IMR-90 (cell line): ENCODE data around the gene AP1M2. TPM values are rescaled to one million over a fixed set of nuclear protein-coding genes. Genes with fewer than 3 reads are reported as not detected.

ENCODE experiments used
- ATAC-seq: fragments of 200-7000 bp; cut with Tn5 transposase; 2 replicates; pipeline ENCODE4 v1.9.1; 2020; ENCODE audit warnings: low read depth, mild to moderate bottlenecking, moderate library complexity
- BruUV-seq: library from RNA; stranded (reverse); fragments of 400-500 nt; replicated peaks from 2 replicates; lab custom pipeline; 2021; lab: Mats Ljungman, UMichigan
- CTCF ChIA-PET: fragments of 300-600 bp; formaldehyde crosslinking; extraction: SDS; loops from one replicate; lab custom pipeline; 2021; ENCODE audit warnings: antibody characterized with exemption; lab: Yijun Ruan, JAX
- POLR2A ChIA-PET: fragments of 300-600 bp; sonication (Branson Sonifier 250); formaldehyde crosslinking; loops from one replicate; lab custom pipeline; 2022; ENCODE audit warnings: antibody characterized with exemption; ENCODE audit not compliant: unreplicated experiment; lab: Charles Lee
- DNase-seq: peaks from one replicate; pipeline ENCODE4 v3.0.0; 2013
- H2AFZ ChIP-seq: replicated peaks from 2 replicates; pipeline ENCODE3; 2013; ENCODE audit warnings: low read length, mild to moderate bottlenecking; ENCODE audit not compliant: poor library complexity
- H2AK5ac ChIP-seq: 2 replicates; pipeline ENCODE4 v1.6.1; 2013; ENCODE audit warnings: low read depth, low read length, inconsistent platforms
- H2AK9ac ChIP-seq: replicated peaks from 2 replicates; pipeline ENCODE3; 2013; ENCODE audit warnings: mild to moderate bottlenecking, low read depth, low read length, moderate library complexity; ENCODE audit not compliant: poor library complexity
- H2BK120ac ChIP-seq: 2 replicates; pipeline ENCODE4 v1.6.1; 2013; ENCODE audit warnings: low read depth, low read length, inconsistent platforms
- H2BK15ac ChIP-seq: 3 replicates; pipeline ENCODE4 v1.6.1; 2013; ENCODE audit warnings: low read depth, low read length, inconsistent platforms
- H2BK20ac ChIP-seq: 2 replicates; pipeline ENCODE4 v1.6.1; 2013; ENCODE audit warnings: low read depth, mild to moderate bottlenecking, inconsistent platforms, low read length, moderate library complexity
- H2BK5ac ChIP-seq: 2 replicates; pipeline ENCODE4 v1.6.1; 2013; ENCODE audit warnings: mild to moderate bottlenecking, low read depth, low read length, inconsistent platforms; ENCODE audit not compliant: poor library complexity, severe bottlenecking
- H3K14ac ChIP-seq: replicated peaks from 2 replicates; pipeline ENCODE4 v1.6.1; 2013; ENCODE audit warnings: low read depth, low read length, inconsistent platforms
- H3K18ac ChIP-seq: 2 replicates; pipeline ENCODE4 v1.6.1; 2013; ENCODE audit warnings: low read depth, low read length, control low read depth
- H3K23ac ChIP-seq: 2 replicates; pipeline ENCODE4 v1.6.1; 2013; ENCODE audit warnings: low read depth, low read length, inconsistent platforms
- H3K27ac ChIP-seq: 2 replicates; pipeline ENCODE4 v1.5.1; 2013; ENCODE audit warnings: mild to moderate bottlenecking, control low read depth, low read length; ENCODE audit not compliant: insufficient read depth
- H3K27me3 ChIP-seq: 2 replicates; pipeline ENCODE4 v1.6.1; 2013; ENCODE audit warnings: low read length; ENCODE audit not compliant: control insufficient read depth, insufficient read depth
- H3K36me3 ChIP-seq: 2 replicates; pipeline ENCODE4 v1.6.1; 2013; ENCODE audit warnings: low read length, mixed read lengths; ENCODE audit not compliant: control insufficient read depth, insufficient read depth
- H3K4ac ChIP-seq: 2 replicates; pipeline ENCODE4 v1.6.1; 2013; ENCODE audit warnings: low read depth, low read length, inconsistent platforms
- H3K4me1 ChIP-seq: 2 replicates; pipeline ENCODE4 v1.6.1; 2013; ENCODE audit warnings: low read length, mixed read lengths; ENCODE audit not compliant: control insufficient read depth, insufficient read depth
- H3K4me2 ChIP-seq: 2 replicates; pipeline ENCODE4 v1.6.1; 2013; ENCODE audit warnings: low read depth, mild to moderate bottlenecking, control low read depth, low read length, moderate library complexity
- H3K4me3 ChIP-seq: 2 replicates; pipeline ENCODE4 v1.5.1; 2013; ENCODE audit warnings: low read depth, mild to moderate bottlenecking, control low read depth, low read length, moderate library complexity; ENCODE audit not compliant: insufficient read depth
- H3K56ac ChIP-seq: 2 replicates; pipeline ENCODE4 v1.6.1; 2013; ENCODE audit warnings: low read length, inconsistent platforms; ENCODE audit not compliant: insufficient read depth; ENCODE audit errors: extremely low read depth
- H3K79me1 ChIP-seq, 2 experiments: 2 replicates each; pipeline ENCODE4 v1.6.1; 2013; ENCODE audit warnings: low read length in 2 of 2, inconsistent platforms in 1 of 2, low read depth in 1 of 2
- H3K9ac ChIP-seq: 2 replicates; pipeline ENCODE4 v1.6.1; 2013; ENCODE audit warnings: low read depth, low read length, control low read depth
- H3K9me1 ChIP-seq: 2 replicates; pipeline ENCODE4 v1.6.1; 2013; ENCODE audit warnings: low read length, inconsistent platforms; ENCODE audit not compliant: insufficient read depth
- H3K9me3 ChIP-seq: 2 replicates; pipeline ENCODE4 v1.6.1; 2013; ENCODE audit warnings: low read length; ENCODE audit not compliant: control insufficient read depth, insufficient read depth
- H4K20me1 ChIP-seq: 2 replicates; pipeline ENCODE4 v1.6.1; 2013; ENCODE audit warnings: low read length, inconsistent platforms; ENCODE audit not compliant: insufficient read depth
- H4K5ac ChIP-seq: 2 replicates; pipeline ENCODE4 v1.6.1; 2013; ENCODE audit warnings: mild to moderate bottlenecking, low read depth, low read length, control low read depth
- H4K8ac ChIP-seq, 2 experiments: 2 replicates each; pipeline ENCODE4 v1.6.1; 2013; ENCODE audit warnings: low read depth in 2 of 2, low read length in 2 of 2, control low read depth in 1 of 2, inconsistent platforms in 1 of 2
- H4K91ac ChIP-seq: 2 replicates; pipeline ENCODE4 v1.6.1; 2013; ENCODE audit warnings: low read depth, low read length, inconsistent platforms; ENCODE audit not compliant: insufficient read depth
- CHD1 ChIP-seq: IDR thresholded peaks from 2 replicates; pipeline ENCODE4 v1.6.1; 2012; ENCODE audit warnings: low read depth, low read length, improper control_type of control experiment
- MAZ ChIP-seq: IDR thresholded peaks from 2 replicates; pipeline ENCODE4 v1.6.1; 2012; ENCODE audit warnings: low read depth, mild to moderate bottlenecking, low read length, improper control_type of control experiment, moderate library complexity, borderline replicate concordance
- WGBS, 2 experiments: methylation state at CpG; one replicate each; pipeline versions ENCODE4 v1.1.5 to v1.1.7; 2013; ENCODE audit warnings: missing lambda C conversion rate in 2 of 2; ENCODE audit not compliant: insufficient read length in 1 of 2; ENCODE audit errors: extremely low coverage in 2 of 2; 5-methylcytosine and 5-hydroxymethylcytosine counted together
- dilution Hi-C: fragments of 300-500 bp; cut with HindIII; formaldehyde crosslinking; loops from one replicate; pipeline ENCODE4 v1.14.3; 2018; ENCODE audit warnings: low sequenced_read_pairs; ENCODE audit not compliant: unreplicated experiment
- in situ Hi-C: fragments of 300-500 bp; cut with MboI; formaldehyde crosslinking; loops from 3 replicates; pipeline ENCODE4 v1.14.3; 2019; ENCODE audit warnings: low sequenced_read_pairs, inconsistent platforms, mixed read lengths
- intact Hi-C: fragments of 100-400 bp; cut with micrococcal nuclease; formaldehyde crosslinking; loops from 2 replicates; pipeline ENCODE4 v1.10.0; 2022
- polyA plus RNA-seq, 3 experiments: library from polyadenylated mRNA; depleted of rRNA; stranded (reverse); fragments of >200 nt; gene quantifications; 2 replicates each; pipeline ENCODE4 v1.2.3, GENCODE V29; 2012; ENCODE audit warnings: low replicate concordance in 1 of 3
- total RNA-seq: library from RNA; depleted of rRNA; stranded (reverse); fragments of >200 nt; gene quantifications from 2 replicates; pipeline ENCODE4 v1.2.3, GENCODE V29; 2012
- TF ChIP-seq, protein P1 (sequence below): fragments of 150-350 bp; IDR thresholded peaks from 2 replicates; pipeline ENCODE4 v1.6.1; 2016; ENCODE audit warnings: low read depth, mild to moderate bottlenecking, low read length, moderate library complexity, borderline replicate concordance

The AP1M2 gene
- total and polyA plus RNA-seq, 2 of the 4 experiments (the other 2 are of a cell fraction): 0.17 TPM; not detected in 1

DNA sequence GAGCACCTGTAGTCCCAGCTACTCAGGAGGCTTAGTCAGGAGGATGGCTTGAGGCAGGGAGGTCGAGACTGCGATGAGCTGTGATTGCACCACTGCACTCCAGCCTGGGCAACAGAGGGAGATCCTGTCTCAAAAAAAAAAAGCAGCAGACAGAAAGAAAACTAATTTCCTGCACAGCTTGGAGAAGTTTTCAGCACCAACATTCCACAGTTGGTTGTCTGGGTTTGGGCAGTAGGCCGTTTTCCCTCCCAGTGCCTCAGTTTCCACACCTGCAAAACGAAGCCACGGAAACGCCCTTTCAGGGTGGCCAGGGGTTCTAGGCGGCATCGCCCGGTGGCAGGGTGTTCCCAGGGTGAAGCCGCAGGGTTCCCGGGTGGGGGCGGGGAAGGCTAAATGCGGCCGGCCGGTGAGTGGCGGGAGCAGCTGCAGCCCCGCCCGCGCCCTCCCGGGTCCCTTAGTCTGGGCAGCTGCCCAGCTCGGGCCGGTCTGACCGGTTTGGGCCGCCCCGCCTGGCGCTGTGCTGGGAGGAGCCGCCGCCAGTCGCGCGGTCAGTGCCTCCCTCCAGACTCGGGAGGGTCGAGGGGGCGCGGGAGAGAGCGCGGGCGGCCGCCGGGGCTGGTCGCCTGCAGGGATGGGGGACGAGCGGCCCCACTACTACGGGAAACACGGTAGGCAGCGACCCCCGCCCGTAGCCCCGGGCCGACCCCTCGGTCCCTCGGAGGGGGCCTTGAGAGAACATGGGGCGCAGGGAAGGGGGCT lies 38.1 kb upstream of the AP1M2 start, which contains the start of gene SLC44A2:
Gene SLC44A2 (plus strand): TSS at position 551 of the 759 bp plus-strand sequence. CDS start 81 bp downstream, at position 632.
- Histone ChIP-seq H2AFZ (peak within 1 kb of the TSS; percentile 93), H3K4me2 (peak within 1 kb of the TSS; percentile 93), H3K36me3 (peaks cover 17% of the 10 kb centered on the region), H2BK20ac (peak within 1 kb of the TSS; percentile 41; the same call in 1 of the 2 replicates), H2BK5ac (peak within 1 kb of the TSS; percentile 17), H3K14ac (peak within 1 kb of the TSS; percentile 86), H3K9me3 (no peaks in the 10 kb centered on the region), H3K56ac (peak within 1 kb of the TSS; percentile 61), H4K5ac (peak within 1 kb of the TSS; percentile 10; the same call in 1 of the 2 replicates), H3K23ac (peak within 1 kb of the TSS; percentile 90), H2AK9ac (peak within 1 kb of the TSS; percentile 94), H2AK5ac (peak within 1 kb of the TSS; percentile 93), H3K18ac (peak within 1 kb of the TSS; percentile 14), H3K27ac (peak within 1 kb of the TSS; percentile 59), H2BK15ac (no peak within 1 kb of the TSS; the same call in 2 of the 3 replicates), H3K9me1 (peaks cover 19% of the 10 kb centered on the region), H3K4ac (peak within 1 kb of the TSS; percentile 97), H4K91ac (peak within 1 kb of the TSS; percentile 94), H4K8ac (peak within 1 kb of the TSS; percentile 90 to 96; a peak in 3 of 4 replicates), H3K4me1 (peaks cover 11% of the 10 kb centered on the region), H4K20me1 (no peaks in the 10 kb centered on the region; the same call in none of the 2 replicates), H3K9ac (peak within 1 kb of the TSS; percentile 69), H2BK120ac (peak within 1 kb of the TSS; percentile 87), H3K79me1 (peaks cover 34 to 63% of the 10 kb centered on the region in 2 experiments), H3K4me3 (peak within 1 kb of the TSS; percentile 53), H3K27me3 (no peaks in the 10 kb centered on the region)
- dilution Hi-C loops (no loop called here), intact Hi-C loops (no loop called here), in situ Hi-C loops (no loop called here)
- 3% methylated on average over 18 of the region's 53 CpGs; no CpG with 5 or more reads in 1 of the 2 experiments for WGBS, 2 experiments
- peak; percentile 98 for ATAC-seq
- ChIA-PET CTCF (interaction anchor here (0.6 kb wide), 1 partner anchor 665 kb away, joined by 5 read pairs; no protein-coding TSS in a partner anchor), POLR2A (no interaction called here)
- BruUV-seq: no TSS peak
- peak; percentile 35 for DNase-seq
- peak; percentile 73; the same call in 1 of the 2 replicates for TF ChIP-seq MAZ
- TF ChIP-seq, protein P1, sequence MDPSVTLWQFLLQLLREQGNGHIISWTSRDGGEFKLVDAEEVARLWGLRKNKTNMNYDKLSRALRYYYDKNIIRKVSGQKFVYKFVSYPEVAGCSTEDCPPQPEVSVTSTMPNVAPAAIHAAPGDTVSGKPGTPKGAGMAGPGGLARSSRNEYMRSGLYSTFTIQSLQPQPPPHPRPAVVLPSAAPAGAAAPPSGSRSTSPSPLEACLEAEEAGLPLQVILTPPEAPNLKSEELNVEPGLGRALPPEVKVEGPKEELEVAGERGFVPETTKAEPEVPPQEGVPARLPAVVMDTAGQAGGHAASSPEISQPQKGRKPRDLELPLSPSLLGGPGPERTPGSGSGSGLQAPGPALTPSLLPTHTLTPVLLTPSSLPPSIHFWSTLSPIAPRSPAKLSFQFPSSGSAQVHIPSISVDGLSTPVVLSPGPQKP: no peak
- no peak for TF ChIP-seq CHD1
